GM12872 (cell line): ENCODE data around the gene MAF.

ENCODE experiments used
- TF ChIP-seq, protein P1 (sequence below): IDR thresholded peaks from 3 replicates; pipeline ENCODE4 v1.5.1; 2011; ENCODE audit warnings: low read depth, mild to moderate bottlenecking, low read length, moderate library complexity; ENCODE audit not compliant: insufficient read depth

The MAF gene

DNA sequence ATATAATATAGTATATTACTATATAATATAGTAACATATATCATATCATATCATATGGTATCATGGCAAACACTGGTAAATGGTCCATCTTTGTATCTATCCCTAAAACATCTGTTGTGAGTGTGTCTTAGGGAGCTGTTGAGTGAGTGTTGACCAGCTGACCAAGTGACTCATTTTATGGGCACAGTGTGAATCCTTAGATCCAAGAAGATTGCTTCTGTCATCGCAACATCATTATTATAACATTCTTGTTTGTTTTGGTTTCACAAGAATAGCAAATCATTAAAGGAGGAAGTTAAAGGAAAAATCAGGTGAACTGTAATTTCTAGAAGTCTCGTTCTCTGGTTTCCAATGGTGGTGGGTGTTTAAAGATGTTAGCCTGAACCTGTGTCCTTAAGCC is 11.7 kb upstream of the MAF start:
- TF ChIP-seq, protein P1, sequence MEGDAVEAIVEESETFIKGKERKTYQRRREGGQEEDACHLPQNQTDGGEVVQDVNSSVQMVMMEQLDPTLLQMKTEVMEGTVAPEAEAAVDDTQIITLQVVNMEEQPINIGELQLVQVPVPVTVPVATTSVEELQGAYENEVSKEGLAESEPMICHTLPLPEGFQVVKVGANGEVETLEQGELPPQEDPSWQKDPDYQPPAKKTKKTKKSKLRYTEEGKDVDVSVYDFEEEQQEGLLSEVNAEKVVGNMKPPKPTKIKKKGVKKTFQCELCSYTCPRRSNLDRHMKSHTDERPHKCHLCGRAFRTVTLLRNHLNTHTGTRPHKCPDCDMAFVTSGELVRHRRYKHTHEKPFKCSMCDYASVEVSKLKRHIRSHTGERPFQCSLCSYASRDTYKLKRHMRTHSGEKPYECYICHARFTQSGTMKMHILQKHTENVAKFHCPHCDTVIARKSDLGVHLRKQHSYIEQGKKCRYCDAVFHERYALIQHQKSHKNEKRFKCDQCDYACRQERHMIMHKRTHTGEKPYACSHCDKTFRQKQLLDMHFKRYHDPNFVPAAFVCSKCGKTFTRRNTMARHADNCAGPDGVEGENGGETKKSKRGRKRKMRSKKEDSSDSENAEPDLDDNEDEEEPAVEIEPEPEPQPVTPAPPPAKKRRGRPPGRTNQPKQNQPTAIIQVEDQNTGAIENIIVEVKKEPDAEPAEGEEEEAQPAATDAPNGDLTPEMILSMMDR, result no peak

DNA sequence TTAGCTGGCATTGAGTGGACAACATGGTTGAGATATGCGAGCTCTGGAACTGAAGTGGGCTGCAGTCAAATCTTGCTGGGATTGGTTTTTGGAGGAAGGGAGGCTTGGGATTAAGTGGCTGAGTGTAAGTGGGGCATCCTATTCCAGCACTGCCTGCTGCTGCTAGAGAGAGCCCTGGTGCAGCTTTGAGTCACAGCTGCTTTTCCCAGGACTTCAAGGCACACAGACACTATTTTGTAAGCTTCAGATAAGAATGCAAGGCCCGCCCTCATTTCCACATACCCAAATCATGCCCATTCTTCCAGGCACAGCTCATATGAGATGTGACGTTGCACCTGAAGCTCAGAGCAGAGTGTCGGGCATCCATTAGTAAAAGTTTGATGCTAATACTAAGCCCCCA is 10.2 kb upstream of the MAF start:
- TF ChIP-seq, protein P1, result no peak

DNA sequence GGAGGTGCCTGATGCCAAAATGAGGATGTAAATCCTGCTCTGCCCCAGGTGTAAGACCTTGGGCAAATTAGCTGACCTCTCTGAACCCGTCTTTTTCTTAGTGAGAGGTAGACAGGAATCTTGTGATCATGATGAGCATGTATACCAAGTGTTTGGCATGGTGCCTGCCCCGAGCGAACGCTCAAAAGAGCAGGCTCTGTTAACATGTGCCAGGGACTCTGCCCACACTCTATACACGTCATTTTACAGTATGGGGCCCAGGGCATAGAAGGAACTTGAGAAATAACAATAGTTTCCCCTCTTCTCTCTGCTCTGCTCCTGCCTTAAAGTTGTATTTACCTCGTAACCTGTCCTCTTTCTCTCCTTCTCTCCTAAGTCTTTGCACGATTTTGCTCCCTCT is 9.3 kb upstream of the MAF start:
- TF ChIP-seq, protein P1, result no peak

DNA sequence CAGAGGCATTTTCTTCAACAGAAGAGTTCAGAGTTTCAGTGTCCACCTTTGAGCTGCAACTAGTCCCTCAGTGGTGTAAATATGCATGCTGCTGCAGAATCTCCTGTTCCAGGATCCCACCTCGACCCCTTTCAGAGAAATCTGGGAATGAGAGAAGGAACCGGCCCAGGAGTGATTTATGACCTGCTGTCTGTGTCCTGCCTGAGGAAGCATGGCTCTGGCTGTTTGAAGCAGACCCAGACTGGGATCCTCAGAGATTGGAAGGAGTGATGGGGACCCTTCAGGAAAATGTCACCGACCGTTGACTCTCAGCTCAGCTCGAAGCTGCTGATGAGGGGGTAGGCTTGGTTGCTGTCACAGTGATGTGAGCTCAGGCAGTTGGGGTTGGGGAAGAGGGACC is 8.4 kb upstream of the MAF start:
- TF ChIP-seq, protein P1, result no peak

DNA sequence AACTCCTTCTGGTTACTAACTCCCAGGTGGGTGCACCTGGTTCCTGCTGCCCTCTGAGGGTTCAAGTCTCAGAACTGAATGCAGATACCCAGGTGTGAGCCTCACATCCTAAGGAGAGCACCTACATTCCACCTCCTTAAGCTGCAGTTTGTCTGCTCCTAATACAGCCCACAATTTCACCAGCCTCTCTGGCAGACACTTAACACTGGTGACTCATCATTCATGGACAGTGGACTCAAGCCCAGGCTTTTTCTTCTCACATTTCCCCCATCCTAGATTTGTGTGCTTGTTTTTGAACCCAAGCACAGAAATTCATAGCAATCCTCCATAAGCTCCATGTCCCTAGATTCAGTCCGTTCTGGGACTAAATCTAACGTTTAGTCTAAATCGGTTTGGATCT is 7.0 kb upstream of the MAF start:
- TF ChIP-seq, protein P1, result no peak

DNA sequence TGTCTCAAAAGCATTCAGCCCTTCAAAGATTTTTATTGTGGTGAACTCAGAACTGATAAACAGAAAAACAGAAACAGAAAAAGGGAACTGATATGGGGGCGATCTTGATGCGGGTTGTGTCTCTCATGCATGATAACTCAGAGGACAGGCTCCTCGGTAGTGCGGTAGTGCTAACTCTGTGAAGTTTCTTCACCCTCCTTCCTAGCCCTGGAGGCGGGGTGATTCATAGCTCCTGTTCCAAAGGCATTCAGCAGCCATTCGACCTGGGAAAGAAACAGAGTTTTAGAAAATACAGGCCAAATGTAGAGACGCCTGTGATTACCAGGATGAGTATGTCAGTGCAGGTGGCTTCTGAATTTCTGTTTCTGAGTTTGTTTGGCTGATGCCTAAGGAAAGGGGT is 5.5 kb upstream of the MAF start:
- TF ChIP-seq, protein P1, result no peak

DNA sequence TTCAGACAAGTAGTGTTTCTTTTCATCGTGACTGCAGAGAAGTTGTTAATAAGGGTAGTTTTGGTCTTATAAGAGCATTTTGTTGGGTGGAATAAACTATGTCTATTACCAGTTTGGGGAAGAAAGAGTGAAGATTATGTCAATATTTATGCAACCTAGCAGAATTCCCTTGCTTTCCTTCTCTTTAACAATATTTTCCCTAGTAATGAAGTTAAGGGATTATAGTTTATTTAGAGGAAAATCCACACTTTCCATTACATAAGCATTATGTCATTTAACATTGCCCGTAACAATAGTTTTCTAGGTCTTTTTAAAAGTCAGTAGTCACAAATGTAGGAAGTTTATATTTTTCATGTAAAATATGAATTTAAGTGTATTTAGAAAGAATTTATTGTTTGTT is 2.5 kb upstream of the MAF start:
- TF ChIP-seq, protein P1, result no peak

DNA sequence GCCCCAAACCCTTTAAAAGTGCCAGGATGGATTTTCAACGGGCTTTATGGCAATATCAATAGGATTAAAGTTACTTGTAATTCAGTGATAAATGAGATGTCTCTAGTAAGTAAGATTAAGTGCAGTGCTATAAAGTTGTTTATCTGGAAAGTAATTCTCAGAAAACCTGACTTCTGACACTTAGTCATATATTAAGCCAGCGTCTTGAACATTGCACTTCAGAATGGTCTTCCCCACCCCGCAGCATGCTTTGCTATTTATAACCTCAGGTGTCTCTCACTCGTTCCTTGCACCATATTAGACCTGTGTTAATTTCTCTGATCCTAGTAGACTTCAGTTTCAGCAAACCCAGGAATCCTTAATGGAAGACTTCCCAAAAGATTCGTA is 2.1 kb upstream of the MAF start:
- TF ChIP-seq, protein P1, result no peak
